IPS-18a (cell line): Measurements from ENCODE around the gene ELAVL2.

Source experiments
- H3K27ac ChIP-seq: one replicate; pipeline ENCODE4 v1.5.1; 2013; ENCODE audit warnings: low read length
- H3K27me3 ChIP-seq: one replicate; pipeline ENCODE4 v1.6.1; 2013; ENCODE audit warnings: mild to moderate bottlenecking, low read length; ENCODE audit not compliant: control insufficient read depth, insufficient read depth
- H3K36me3 ChIP-seq: one replicate; pipeline ENCODE4 v1.6.1; 2013; ENCODE audit warnings: low read depth, low read length; ENCODE audit not compliant: control insufficient read depth
- H3K4me1 ChIP-seq: one replicate; pipeline ENCODE4 v1.6.1; 2013; ENCODE audit warnings: low read depth, low read length; ENCODE audit not compliant: control insufficient read depth
- H3K4me3 ChIP-seq: one replicate; pipeline ENCODE4 v1.5.1; 2013; ENCODE audit warnings: low read length
- H3K9ac ChIP-seq: one replicate; pipeline ENCODE4 v1.6.1; 2013; ENCODE audit warnings: mild to moderate bottlenecking, low read length, moderate library complexity
- H3K9me3 ChIP-seq: one replicate; pipeline ENCODE4 v1.6.1; 2013; ENCODE audit warnings: low read depth, low read length; ENCODE audit not compliant: control insufficient read depth

Gene ELAVL2

DNA sequence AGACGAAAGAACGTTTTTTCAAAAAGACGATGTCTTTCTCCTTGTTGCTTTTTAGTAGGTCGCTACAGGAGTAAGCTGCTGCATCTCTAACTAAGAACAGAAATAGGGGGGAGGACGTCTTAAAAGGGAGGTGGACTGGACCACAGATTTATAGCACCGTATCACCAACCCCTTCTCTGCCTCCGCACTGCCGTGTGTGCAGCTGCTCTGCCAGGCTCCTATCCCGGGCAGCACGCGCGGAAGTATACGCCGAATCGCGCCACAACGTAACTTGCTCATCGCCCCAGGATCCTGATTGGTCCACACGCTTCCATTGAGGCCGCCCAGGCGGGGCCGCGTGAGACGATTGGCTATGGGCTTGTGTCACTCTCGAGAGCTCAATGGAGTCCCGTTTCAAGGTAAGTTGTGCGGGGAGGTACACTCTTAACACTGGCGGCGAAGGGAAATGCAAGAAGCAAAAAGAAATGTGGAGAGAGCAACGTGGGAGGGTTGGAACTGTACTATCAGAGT, at the start of gene ELAVL2:
Gene ELAVL2 (minus strand): TSS at position 121 of the 510 bp plus-strand sequence. CDS start 64,006 bp downstream, outside the sequence.
- peak within 1 kb of the TSS; percentile 90 for H3K4me3 ChIP-seq
- H3K9me3 ChIP-seq: no peaks in the 10 kb centered on the region
- no peak within 1 kb of the TSS for H3K27ac ChIP-seq
- H3K27me3 ChIP-seq: peaks cover 82% of the 10 kb centered on the region
- peak within 1 kb of the TSS; percentile 41 for H3K9ac ChIP-seq
- no peaks in the 10 kb centered on the region for H3K36me3 ChIP-seq
- H3K4me1 ChIP-seq: peaks cover 29% of the 10 kb centered on the region

GRCh38 chr9:23858234-23858633, 32.2 kb upstream of the ELAVL2 start:
- no peaks in the 10 kb centered on the region for H3K4me1 ChIP-seq
- H3K9me3 ChIP-seq: no peaks in the 10 kb centered on the region
- H3K4me3 ChIP-seq: no peak overlapping the region
- H3K27me3 ChIP-seq: no peaks in the 10 kb centered on the region
- no peak overlapping the region for H3K27ac ChIP-seq
- H3K36me3 ChIP-seq: no peaks in the 10 kb centered on the region
- H3K9ac ChIP-seq: no peak overlapping the region

DNA sequence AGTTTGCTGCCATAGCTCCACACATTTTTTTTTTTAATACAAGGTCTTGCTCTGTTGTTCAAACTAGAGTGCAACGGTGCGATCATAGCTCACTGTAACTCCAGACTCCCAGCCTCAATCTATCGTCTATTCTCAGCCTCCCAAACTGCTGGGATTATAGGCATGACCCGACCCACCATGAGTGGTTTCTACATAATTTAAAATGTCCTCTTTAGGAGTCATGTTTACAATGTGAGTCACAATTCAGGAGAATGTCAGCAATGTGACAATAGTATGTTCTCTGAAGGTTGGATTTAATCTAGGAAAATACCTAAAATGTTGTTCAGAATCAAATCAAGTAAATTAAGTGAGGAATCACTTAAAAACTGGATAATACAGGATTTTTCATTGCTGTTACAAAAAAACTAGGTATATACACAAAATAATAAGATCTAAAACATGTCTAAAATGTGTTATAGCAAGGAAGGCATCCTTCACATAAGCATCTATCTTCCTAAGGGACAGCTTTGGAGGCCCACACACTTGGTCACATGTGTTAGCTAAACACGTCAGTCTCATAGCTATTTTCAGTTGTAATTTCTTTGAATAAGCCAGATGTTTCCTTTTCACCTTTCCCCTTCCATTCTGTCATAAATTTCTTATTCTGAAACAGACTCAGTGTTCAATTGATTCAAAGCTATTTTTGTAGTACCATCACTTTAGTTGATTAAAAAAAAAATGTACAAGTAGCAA, 30.0 kb upstream of the ELAVL2 start:
- H3K27ac ChIP-seq: no peak overlapping the region
- H3K9me3 ChIP-seq: no peaks in the 10 kb centered on the region
- H3K36me3 ChIP-seq: no peaks in the 10 kb centered on the region
- peaks cover 13% of the 10 kb centered on the region for H3K27me3 ChIP-seq
- H3K9ac ChIP-seq: no peak overlapping the region
- H3K4me3 ChIP-seq: no peak overlapping the region
- H3K4me1 ChIP-seq: peaks cover 4% of the 10 kb centered on the region

DNA sequence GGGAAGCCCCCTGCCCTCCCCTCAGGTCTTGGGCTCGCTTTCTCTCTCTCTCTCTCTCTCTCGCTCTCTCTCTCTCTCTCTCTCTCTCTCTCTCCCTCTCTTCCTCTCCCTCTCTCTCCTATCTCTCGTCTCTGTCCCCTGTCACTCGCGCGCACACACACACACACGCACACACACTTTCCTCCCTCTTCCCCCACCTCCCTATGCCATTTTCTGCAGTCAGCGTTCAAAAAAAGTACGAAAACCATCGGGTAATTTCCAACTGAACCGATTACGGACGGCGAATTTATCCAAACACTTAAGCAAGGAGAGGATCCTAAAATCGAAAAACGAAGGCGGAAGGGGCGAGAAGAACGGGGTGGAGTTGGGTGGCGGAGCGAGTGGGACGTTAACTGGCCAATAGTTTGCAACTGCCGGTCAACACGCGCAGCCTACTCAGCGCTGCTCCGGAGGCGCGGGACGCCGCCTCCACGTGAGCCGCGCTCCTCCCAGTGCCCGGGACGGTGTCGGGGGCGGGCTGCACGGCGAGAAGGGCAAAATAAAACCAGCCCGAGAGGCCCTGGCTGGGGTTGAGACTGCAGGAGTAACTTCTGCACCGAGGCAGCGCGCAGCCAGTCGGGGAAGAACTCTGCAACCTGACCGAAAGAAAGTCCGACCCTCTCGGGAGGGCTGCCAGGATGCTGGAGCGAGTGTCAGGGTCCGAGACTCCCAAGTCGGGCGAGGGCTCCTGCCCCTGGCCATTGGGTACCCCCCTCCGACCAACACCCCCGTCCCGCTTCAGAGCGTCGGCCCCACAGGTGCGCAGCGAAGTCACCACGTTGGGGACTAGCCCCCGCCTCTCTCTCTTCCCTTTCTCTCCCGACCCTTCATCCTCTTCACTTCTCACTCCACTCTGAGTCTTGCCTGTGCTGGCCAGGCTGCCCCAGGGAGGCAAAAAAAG, 24.9 kb upstream of the ELAVL2 start:
- Histone ChIP-seq H3K27me3 (peaks cover 13% of the 10 kb centered on the region), H3K4me1 (peaks cover 17% of the 10 kb centered on the region), H3K9me3 (no peaks in the 10 kb centered on the region), H3K36me3 (no peaks in the 10 kb centered on the region), H3K9ac (peak overlapping the region; percentile 58), H3K4me3 (peak overlapping the region; percentile 92), H3K27ac (no peak overlapping the region)

- Histone ChIP-seq H3K27ac (no peak overlapping the region), H3K36me3 (no peaks in the 10 kb centered on the region), H3K4me1 (peaks cover 17% of the 10 kb centered on the region), H3K9me3 (no peaks in the 10 kb centered on the region), H3K9ac (peak overlapping the region; percentile 58), H3K4me3 (peak overlapping the region; percentile 92), H3K27me3 (peaks cover 13% of the 10 kb centered on the region)
Observed at GRCh38 chr9:23850242-23850689, 24.2 kb upstream of the ELAVL2 start.

- H3K27me3 ChIP-seq: peaks cover 13% of the 10 kb centered on the region
Observed at GRCh38 chr9:23849379-23850035, 23.5 kb upstream of the ELAVL2 start.

GRCh38 chr9:23842565-23843129, 16.6 kb upstream of the ELAVL2 start:
- Histone ChIP-seq H3K9ac (no peak overlapping the region), H3K36me3 (no peaks in the 10 kb centered on the region), H3K4me3 (no peak overlapping the region), H3K4me1 (peaks cover 14% of the 10 kb centered on the region), H3K27me3 (no peaks in the 10 kb centered on the region), H3K9me3 (no peaks in the 10 kb centered on the region), H3K27ac (no peak overlapping the region)

More at GRCh38 chr9:23849379-23850035, 23.5 kb upstream of the ELAVL2 start:
- Histone ChIP-seq H3K4me3 (peak overlapping the region; percentile 92), H3K36me3 (no peaks in the 10 kb centered on the region), H3K9ac (peak overlapping the region; percentile 58), H3K27ac (peak overlapping the region; percentile 34), H3K9me3 (no peaks in the 10 kb centered on the region), H3K4me1 (peaks cover 17% of the 10 kb centered on the region)

DNA sequence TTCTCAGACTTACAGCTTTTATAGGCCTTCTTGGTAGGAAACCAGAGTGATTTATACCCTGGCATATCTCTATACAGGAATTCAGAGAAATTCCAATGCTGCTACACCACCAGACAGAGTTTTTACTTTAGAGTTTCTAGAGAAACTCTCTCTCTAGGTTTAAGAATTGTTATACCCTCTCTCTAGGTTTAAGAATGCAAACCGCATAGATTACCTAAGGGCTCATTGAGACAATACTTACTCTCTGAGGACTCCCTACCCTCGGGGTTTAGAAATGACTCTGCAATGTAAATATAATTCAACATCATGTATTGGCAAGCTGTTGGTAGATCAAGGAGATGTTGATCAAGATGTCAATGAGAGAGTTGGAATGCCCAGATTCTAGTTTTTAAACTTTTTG, 15.3 kb upstream of the ELAVL2 start:
- Histone ChIP-seq H3K36me3 (no peaks in the 10 kb centered on the region), H3K4me1 (peaks cover 14% of the 10 kb centered on the region), H3K9me3 (no peaks in the 10 kb centered on the region), H3K9ac (no peak overlapping the region), H3K27me3 (no peaks in the 10 kb centered on the region), H3K4me3 (no peak overlapping the region), H3K27ac (no peak overlapping the region)

DNA sequence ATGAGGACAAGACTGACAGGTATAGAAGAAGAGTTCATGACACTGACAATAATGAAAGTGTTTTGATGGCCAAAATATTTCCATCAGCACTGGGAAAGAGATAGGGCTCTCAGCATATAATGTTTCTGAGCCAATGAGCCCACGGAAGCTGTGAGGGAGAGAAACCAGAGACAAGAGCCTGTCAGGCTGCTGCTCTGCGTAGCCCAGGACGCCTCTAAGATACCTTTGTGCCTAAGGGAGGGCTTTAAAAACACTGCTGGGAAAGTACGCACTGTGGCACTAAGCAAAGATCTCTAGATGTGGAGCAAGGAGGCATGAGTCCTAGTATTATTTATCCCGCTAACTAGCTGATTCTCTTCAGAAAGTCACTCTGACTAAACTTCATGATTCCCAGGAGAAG, 11.0 kb upstream of the ELAVL2 start:
- peaks cover 11% of the 10 kb centered on the region for H3K4me1 ChIP-seq
- no peak overlapping the region for H3K27ac ChIP-seq
- no peak overlapping the region for H3K9ac ChIP-seq
- no peaks in the 10 kb centered on the region for H3K9me3 ChIP-seq
- no peaks in the 10 kb centered on the region for H3K36me3 ChIP-seq
- no peak overlapping the region for H3K4me3 ChIP-seq
- H3K27me3 ChIP-seq: peaks cover 13% of the 10 kb centered on the region

DNA sequence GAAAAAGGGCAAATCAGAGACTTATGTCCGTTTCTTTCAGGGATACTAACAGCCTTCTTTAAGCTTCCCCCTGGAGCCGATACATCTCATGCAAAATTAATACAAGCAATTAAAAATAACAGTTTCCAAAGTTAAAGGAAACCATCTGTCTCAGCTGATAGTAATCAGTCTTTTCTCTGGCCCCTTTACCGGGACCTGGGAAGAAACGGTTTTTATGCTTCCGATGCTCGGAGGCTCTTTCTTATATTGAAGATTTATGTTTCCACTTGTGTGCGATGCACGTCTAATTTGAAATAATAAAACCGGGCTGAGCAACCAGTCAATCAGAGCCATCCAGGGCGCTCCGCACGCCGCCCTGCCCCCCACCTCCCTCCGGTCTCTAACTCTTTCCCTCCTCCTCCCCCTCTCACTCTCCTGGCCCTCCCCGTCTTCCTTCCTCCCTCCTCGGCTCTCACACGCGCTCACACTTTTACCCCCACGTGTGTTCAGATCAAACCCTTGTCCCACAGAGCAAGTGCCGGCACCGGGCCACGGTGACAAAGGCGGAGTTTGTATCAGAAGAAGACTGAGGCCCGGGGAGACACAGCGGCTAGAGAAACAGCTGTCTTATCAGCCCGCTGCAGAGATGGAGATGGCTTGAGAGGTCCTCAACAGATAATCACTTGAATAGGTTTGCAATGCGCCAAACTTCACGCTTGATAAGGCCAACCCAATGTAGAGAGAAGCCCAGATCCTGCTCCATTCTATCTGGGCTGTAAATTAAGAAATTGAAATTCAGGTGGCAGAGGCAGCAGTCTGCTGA, 5.1 kb upstream of the ELAVL2 start:
- peak overlapping the region; percentile 69 for H3K4me3 ChIP-seq
- no peaks in the 10 kb centered on the region for H3K36me3 ChIP-seq
- peaks cover 21% of the 10 kb centered on the region for H3K4me1 ChIP-seq
- H3K9ac ChIP-seq: no peak overlapping the region
- peaks cover 63% of the 10 kb centered on the region for H3K27me3 ChIP-seq
- no peak overlapping the region for H3K27ac ChIP-seq
- no peaks in the 10 kb centered on the region for H3K9me3 ChIP-seq
